ENCODE results near the gene SF3A2. TPM values are rescaled to one million over a fixed set of nuclear protein-coding genes. Genes with fewer than 3 reads are reported as not detected.
A peak's percentile ranks its signal among the peaks of the same experiment; 100 is the strongest.

The SF3A2 gene
- total and polyA plus RNA-seq, 5 experiments from 2014 or later = 16.3 to 162 (median 33.5) TPM

- peak overlapping the region in 5 of 10 donors; percentile 33 to 69 (median 60) for H3K27ac Mint-ChIP-seq
- H3K4me3 Mint-ChIP-seq = peak overlapping the region; percentile 71 to 86 (median 82)
Measured at GRCh38 chr19:2253106-2254063, 16.8 kb downstream of the SF3A2 start.

GRCh38 chr19:2254064-2254872 lies 17.6 kb downstream of the SF3A2 start:
- POLR2A ChIA-PET = interaction anchor here (1.0 to 15.8 kb wide), 9 partner anchors 7 to 222 kb away, joined by 3 to 370 read pairs (median 10); partner anchors contain the start of genes GADD45B, PLEKHJ1 and SF3A2
- Mint-ChIP-seq H3K9me3 (no peaks in the 10 kb centered on the region), H3K27ac (peak overlapping the region in 3 of 10 donors; percentile 18 to 51 (median 33)), H3K27me3 (peaks cover 0 to 4% (median 0%) of the 10 kb centered on the region in 5 donors), H3K36me3 (no peaks in the 10 kb centered on the region), H3K4me3 (peak overlapping the region; percentile 36 to 82 (median 62)), H3K4me1 (peaks cover 1 to 37% (median 28%) of the 10 kb centered on the region in 4 donors)
- ATAC-seq (no peak), DNase-seq (no peak)

More at GRCh38 chr19:2253106-2254063, 16.8 kb downstream of the SF3A2 start:
- peaks cover 0 to 4% (median 0%) of the 10 kb centered on the region in 5 donors for H3K27me3 Mint-ChIP-seq
- ATAC-seq (peak; percentile 57 to 61), DNase-seq (peak in 9 of 10 donors; percentile 34 to 81 (median 62))
- POLR2A ChIA-PET = interaction anchor here (0.6 to 15.8 kb wide), 12 partner anchors 8 to 234 kb away, joined by 3 to 370 read pairs (median 8); partner anchors contain the start of genes GADD45B, PLEKHJ1 and SF3A2
- peaks cover 0 to 3% (median 0%) of the 10 kb centered on the region in 3 donors for H3K36me3 Mint-ChIP-seq
- no peaks in the 10 kb centered on the region for H3K9me3 Mint-ChIP-seq
- H3K4me1 Mint-ChIP-seq = peaks cover 3 to 30% (median 22%) of the 10 kb centered on the region in 4 donors

GRCh38 chr19:2255112-2255845 lies 18.7 kb downstream of the SF3A2 start:
- POLR2A ChIA-PET = interaction anchor here (2.7 to 15.8 kb wide), 3 partner anchors 15 to 78 kb away, joined by 7 to 370 read pairs (median 147); partner anchors contain the start of genes PLEKHJ1 and SF3A2
- H3K27me3 Mint-ChIP-seq = peaks cover 0 to 4% (median 0%) of the 10 kb centered on the region in 5 donors
- H3K27ac Mint-ChIP-seq = peak overlapping the region in 1 of 10 donors; percentile 27
- no peaks in the 10 kb centered on the region for H3K36me3 Mint-ChIP-seq
- H3K9me3 Mint-ChIP-seq = no peaks in the 10 kb centered on the region
- DNase-seq = no peak
- H3K4me1 Mint-ChIP-seq = peaks cover 1 to 44% (median 29%) of the 10 kb centered on the region in 4 donors
- no peak for ATAC-seq
- peak overlapping the region in 2 of 10 donors; percentile 41 to 49 for H3K4me3 Mint-ChIP-seq

- H3K4me3 Mint-ChIP-seq = peak within 1 kb of the TSS in 7 of 10 donors; percentile 22 to 58 (median 40)
- POLR2A ChIA-PET = interaction anchor here (2.7 to 15.8 kb wide), 3 partner anchors 14 to 77 kb away, joined by 7 to 370 read pairs (median 147); partner anchors contain the start of genes PLEKHJ1 and SF3A2
- H3K36me3 Mint-ChIP-seq = no peaks in the 10 kb centered on the region
- peaks cover 1 to 48% (median 30%) of the 10 kb centered on the region in 4 donors for H3K4me1 Mint-ChIP-seq
- DNase-seq (no peak), ATAC-seq (no peak)
- peak within 1 kb of the TSS; percentile 77 to 99 (median 98) for H3K27ac Mint-ChIP-seq
- peaks cover 0 to 4% (median 0%) of the 10 kb centered on the region in 5 donors for H3K27me3 Mint-ChIP-seq
- H3K9me3 Mint-ChIP-seq = no peaks in the 10 kb centered on the region
Measured at GRCh38 chr19:2255982-2256685, 19.5 kb downstream of the SF3A2 start, which contains the start of gene JSRP1. Gene JSRP1, minus strand, starts transcription at chr19:2256417. Its CDS starts 1,103 bp downstream, at chr19:2255314.

GRCh38 chr19:2259336-2259735 lies 22.7 kb downstream of the SF3A2 start:
- no peaks in the 10 kb centered on the region for H3K27me3 Mint-ChIP-seq
- H3K4me1 Mint-ChIP-seq = peaks cover 1 to 44% (median 18%) of the 10 kb centered on the region in 4 donors
- DNase-seq = no peak
- H3K4me3 Mint-ChIP-seq = peak overlapping the region in 7 of 10 donors; percentile 34 to 67 (median 57)
- POLR2A ChIA-PET = interaction anchor here (0.7 to 15.8 kb wide), 5 partner anchors 11 to 395 kb away, joined by 5 to 370 read pairs (median 12); partner anchors contain the start of genes LSM7 and SPPL2B
- no peaks in the 10 kb centered on the region for H3K9me3 Mint-ChIP-seq
- ATAC-seq = no peak
- peak overlapping the region in 9 of 10 donors; percentile 90 to 97 (median 93) for H3K27ac Mint-ChIP-seq
- no peaks in the 10 kb centered on the region for H3K36me3 Mint-ChIP-seq

- DNase-seq = no peak
- no peak for ATAC-seq
- no peaks in the 10 kb centered on the region for H3K9me3 Mint-ChIP-seq
- POLR2A ChIA-PET = interaction anchor here (0.6 to 15.8 kb wide), 8 partner anchors 7 to 167 kb away, joined by 3 to 370 read pairs (median 4); no protein-coding TSS in a partner anchor
- H3K27me3 Mint-ChIP-seq = no peaks in the 10 kb centered on the region
- H3K27ac Mint-ChIP-seq = peak overlapping the region; percentile 7 to 93 (median 70)
- peak overlapping the region in 3 of 10 donors; percentile 30 to 69 (median 40) for H3K4me3 Mint-ChIP-seq
- H3K4me1 Mint-ChIP-seq = peaks cover 1 to 49% (median 18%) of the 10 kb centered on the region in 4 donors
- H3K36me3 Mint-ChIP-seq = no peaks in the 10 kb centered on the region
Measured at GRCh38 chr19:2260341-2260805, 23.7 kb downstream of the SF3A2 start.

- no peaks in the 10 kb centered on the region for H3K36me3 Mint-ChIP-seq
- peak overlapping the region in 1 of 10 donors; percentile 57 for H3K4me3 Mint-ChIP-seq
- POLR2A ChIA-PET = interaction anchor here (0.5 to 15.8 kb wide), 8 partner anchors 9 to 367 kb away, joined by 3 to 370 read pairs (median 4); no protein-coding TSS in a partner anchor
- H3K27ac Mint-ChIP-seq = peak overlapping the region in 6 of 10 donors; percentile 16 to 85 (median 65)
- no peaks in the 10 kb centered on the region for H3K27me3 Mint-ChIP-seq
- H3K9me3 Mint-ChIP-seq = no peaks in the 10 kb centered on the region
- DNase-seq (peak in 3 of 10 donors; percentile 41 to 52 (median 47)), ATAC-seq (no peak)
- peaks cover 3 to 51% (median 23%) of the 10 kb centered on the region in 4 donors for H3K4me1 Mint-ChIP-seq
Measured at GRCh38 chr19:2261438-2262172, 25.0 kb downstream of the SF3A2 start.

GRCh38 chr19:2266183-2266993 lies 29.8 kb downstream of the SF3A2 start:
- peak overlapping the region in 4 of 10 donors; percentile 36 to 71 (median 58) for H3K27ac Mint-ChIP-seq
- ATAC-seq = no peak
- POLR2A ChIA-PET = interaction anchor here (0.7 to 11.8 kb wide), 3 partner anchors 11 to 1009 kb away, joined by 6 to 370 read pairs (median 262); partner anchors contain the start of genes AMH, JSRP1, PLEKHJ1 and SF3A2
- peaks cover 0 to 6% (median under 1%) of the 10 kb centered on the region in 3 donors for H3K36me3 Mint-ChIP-seq
- peak overlapping the region in 6 of 10 donors; percentile 6 to 48 (median 24) for H3K4me3 Mint-ChIP-seq
- H3K9me3 Mint-ChIP-seq = peaks cover 0 to 2% (median 0%) of the 10 kb centered on the region in 9 donors
- DNase-seq = peak in 1 of 10 donors; percentile 47
- H3K4me1 Mint-ChIP-seq = peaks cover 1 to 39% (median 14%) of the 10 kb centered on the region in 4 donors
- H3K27me3 Mint-ChIP-seq = no peaks in the 10 kb centered on the region

GRCh38 chr19:2268480-2268830 lies 31.8 kb downstream of the SF3A2 start:
- Mint-ChIP-seq H3K4me1 (peaks cover 7 to 50% (median 31%) of the 10 kb centered on the region in 4 donors), H3K9me3 (peaks cover 0 to 2% (median 0%) of the 10 kb centered on the region in 9 donors), H3K27me3 (no peaks in the 10 kb centered on the region), H3K27ac (peak overlapping the region in 9 of 10 donors; percentile 34 to 95 (median 66)), H3K4me3 (peak overlapping the region; percentile 87 to 97 (median 90)), H3K36me3 (peaks cover 0 to 22% (median 5%) of the 10 kb centered on the region in 3 donors)
- POLR2A ChIA-PET = interaction anchor here (1.4 to 11.8 kb wide), 4 partner anchors 13 to 336 kb away, joined by 3 to 370 read pairs (median 134); partner anchors contain the start of genes AMH, JSRP1, PLEKHJ1 and SF3A2
- no peak for DNase-seq
- ATAC-seq = no peak

Data from naive thymus-derived CD8-positive, alpha-beta T cell (primary cell).